ENCODE measurements around the gene LDB2. TPM values are rescaled to one million over a fixed set of nuclear protein-coding genes. Genes with fewer than 3 reads are reported as not detected.

The LDB2 gene
- total RNA-seq, 1 donor from 2014 or later: 3.1 TPM

DNA sequence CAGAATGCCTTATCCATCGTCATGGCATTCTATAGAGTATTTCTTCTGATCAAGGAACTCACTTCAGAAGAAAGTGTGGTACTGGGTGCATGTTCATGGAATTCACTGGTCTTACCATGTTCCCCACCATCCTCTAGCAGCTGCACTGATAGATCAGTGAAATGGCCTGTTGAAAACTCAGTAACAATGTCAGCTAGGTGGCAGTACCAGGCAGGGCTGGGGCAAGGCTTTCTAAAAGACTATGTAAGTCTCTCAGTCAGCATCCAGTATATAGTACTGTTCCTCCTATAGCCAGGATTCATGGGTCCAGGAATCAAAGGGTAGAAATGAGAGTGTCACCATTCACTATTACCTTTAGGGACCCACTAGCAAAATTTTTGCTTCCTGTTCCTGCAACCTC lies 15.8 kb upstream of the LDB2 start:
- Mint-ChIP-seq H3K4me1 (ENCODE audit: low read depth, unreplicated experiment) (peaks cover 16% of the 10 kb centered on the region), H3K9me3 (ENCODE audit: unreplicated experiment) (peaks cover 1% of the 10 kb centered on the region)

DNA sequence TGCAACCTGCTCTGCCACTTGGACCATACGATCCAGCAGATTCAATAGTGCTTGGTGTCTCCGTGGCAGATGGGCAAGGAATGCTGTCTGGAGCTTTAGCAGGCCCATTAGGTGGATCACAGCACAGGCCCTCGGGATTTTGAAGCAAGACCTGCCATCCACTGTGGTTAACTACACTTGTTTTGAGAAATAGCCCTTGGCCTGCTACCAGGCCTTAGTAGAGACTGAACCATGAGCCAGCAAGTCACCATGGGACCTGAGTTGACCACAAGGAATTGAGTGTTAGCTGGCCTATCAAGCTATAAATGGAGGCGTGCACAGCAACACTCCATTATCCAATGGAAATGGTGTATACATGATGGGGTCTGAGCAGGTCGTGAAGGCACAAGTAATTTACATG lies 14.5 kb upstream of the LDB2 start:
- DNase-seq: no peak
- H3K27ac Mint-ChIP-seq (ENCODE audit: unreplicated experiment): no peak overlapping the region
- H3K4me1 Mint-ChIP-seq (ENCODE audit: low read depth, unreplicated experiment): peaks cover 9% of the 10 kb centered on the region
- TF ChIP-seq, protein P1, sequence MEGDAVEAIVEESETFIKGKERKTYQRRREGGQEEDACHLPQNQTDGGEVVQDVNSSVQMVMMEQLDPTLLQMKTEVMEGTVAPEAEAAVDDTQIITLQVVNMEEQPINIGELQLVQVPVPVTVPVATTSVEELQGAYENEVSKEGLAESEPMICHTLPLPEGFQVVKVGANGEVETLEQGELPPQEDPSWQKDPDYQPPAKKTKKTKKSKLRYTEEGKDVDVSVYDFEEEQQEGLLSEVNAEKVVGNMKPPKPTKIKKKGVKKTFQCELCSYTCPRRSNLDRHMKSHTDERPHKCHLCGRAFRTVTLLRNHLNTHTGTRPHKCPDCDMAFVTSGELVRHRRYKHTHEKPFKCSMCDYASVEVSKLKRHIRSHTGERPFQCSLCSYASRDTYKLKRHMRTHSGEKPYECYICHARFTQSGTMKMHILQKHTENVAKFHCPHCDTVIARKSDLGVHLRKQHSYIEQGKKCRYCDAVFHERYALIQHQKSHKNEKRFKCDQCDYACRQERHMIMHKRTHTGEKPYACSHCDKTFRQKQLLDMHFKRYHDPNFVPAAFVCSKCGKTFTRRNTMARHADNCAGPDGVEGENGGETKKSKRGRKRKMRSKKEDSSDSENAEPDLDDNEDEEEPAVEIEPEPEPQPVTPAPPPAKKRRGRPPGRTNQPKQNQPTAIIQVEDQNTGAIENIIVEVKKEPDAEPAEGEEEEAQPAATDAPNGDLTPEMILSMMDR (IDR thresholded peaks at IDR 0.05; ENCODE audit: partially characterized antibody, unreplicated experiment): no peak
- H3K4me3 Mint-ChIP-seq (ENCODE audit: unreplicated experiment): no peak overlapping the region
- H3K36me3 Mint-ChIP-seq (ENCODE audit: unreplicated experiment): no peaks in the 10 kb centered on the region
- no peaks in the 10 kb centered on the region for H3K27me3 Mint-ChIP-seq (ENCODE audit: unreplicated experiment)
- H3K9me3 Mint-ChIP-seq (ENCODE audit: unreplicated experiment): peaks cover 1% of the 10 kb centered on the region

More for the DNA sequence above, 15.8 kb upstream of the LDB2 start:
- Mint-ChIP-seq H3K27ac (ENCODE audit: unreplicated experiment) (no peak overlapping the region), H3K36me3 (ENCODE audit: unreplicated experiment) (no peaks in the 10 kb centered on the region), H3K4me3 (ENCODE audit: unreplicated experiment) (no peak overlapping the region), H3K27me3 (ENCODE audit: unreplicated experiment) (no peaks in the 10 kb centered on the region)
- no peak for DNase-seq
- TF ChIP-seq, protein P1 (IDR thresholded peaks at IDR 0.05; ENCODE audit: partially characterized antibody, unreplicated experiment): no peak

DNA sequence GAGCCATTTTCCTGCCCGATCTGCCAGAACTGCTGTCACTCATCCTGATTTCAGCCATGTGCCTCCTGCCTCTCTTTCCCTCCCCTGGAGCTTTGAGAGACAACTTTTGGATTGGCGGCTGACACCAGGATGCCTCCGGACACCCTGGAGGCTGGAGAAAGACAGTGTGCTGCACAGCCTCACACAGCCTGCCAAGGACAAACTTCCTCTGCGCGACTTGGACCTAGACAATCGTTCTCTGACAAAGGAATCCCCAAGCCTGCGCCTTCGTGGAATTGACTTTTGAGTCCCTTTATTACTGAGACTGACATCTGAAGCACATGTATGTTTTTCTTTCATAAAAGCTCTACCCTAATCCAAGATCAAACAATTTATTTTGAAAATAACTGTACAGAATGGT lies 10.8 kb upstream of the LDB2 start:
- TF ChIP-seq, protein P1 (IDR thresholded peaks at IDR 0.05; ENCODE audit: partially characterized antibody, unreplicated experiment): no peak
- H3K4me1 Mint-ChIP-seq (ENCODE audit: low read depth, unreplicated experiment): peaks cover 9% of the 10 kb centered on the region
- peaks cover 1% of the 10 kb centered on the region for H3K9me3 Mint-ChIP-seq (ENCODE audit: unreplicated experiment)
- DNase-seq: no peak
- no peaks in the 10 kb centered on the region for H3K27me3 Mint-ChIP-seq (ENCODE audit: unreplicated experiment)
- H3K27ac Mint-ChIP-seq (ENCODE audit: unreplicated experiment): no peak overlapping the region
- H3K36me3 Mint-ChIP-seq (ENCODE audit: unreplicated experiment): no peaks in the 10 kb centered on the region
- no peak overlapping the region for H3K4me3 Mint-ChIP-seq (ENCODE audit: unreplicated experiment)

DNA sequence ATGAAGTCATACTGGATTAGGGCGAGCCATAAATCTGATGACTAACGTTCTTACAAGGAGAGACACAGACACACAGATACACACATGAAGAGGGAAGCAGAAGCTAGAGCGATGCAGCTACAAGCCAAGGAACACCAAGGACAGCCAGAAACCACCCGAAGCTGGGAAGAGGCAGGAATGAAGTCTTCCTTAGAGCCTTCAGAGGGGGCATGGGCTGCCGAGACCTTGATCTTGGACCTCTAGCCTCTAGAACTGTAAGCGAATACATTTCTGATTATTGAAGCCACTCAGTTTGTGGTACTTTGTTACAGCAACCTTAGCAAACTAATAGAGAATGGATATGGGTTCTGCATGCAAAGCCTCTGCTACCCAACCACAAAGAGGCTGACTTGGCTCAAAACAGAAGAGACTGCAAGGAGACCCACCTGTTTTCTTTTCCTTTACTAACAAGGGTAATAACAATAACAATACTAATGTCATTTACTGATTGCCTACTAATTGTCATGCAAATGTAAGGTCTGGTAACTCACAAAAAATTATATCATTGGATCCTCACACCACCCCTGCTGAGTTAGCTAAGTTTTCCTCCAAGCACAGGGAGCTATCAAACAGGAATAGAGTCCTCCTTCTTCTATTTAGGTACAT lies 10.1 kb upstream of the LDB2 start:
- Mint-ChIP-seq H3K36me3 (ENCODE audit: unreplicated experiment) (no peaks in the 10 kb centered on the region), H3K27ac (ENCODE audit: unreplicated experiment) (no peak overlapping the region), H3K4me1 (ENCODE audit: low read depth, unreplicated experiment) (peaks cover 9% of the 10 kb centered on the region), H3K27me3 (ENCODE audit: unreplicated experiment) (no peaks in the 10 kb centered on the region), H3K4me3 (ENCODE audit: unreplicated experiment) (no peak overlapping the region), H3K9me3 (ENCODE audit: unreplicated experiment) (peaks cover 1% of the 10 kb centered on the region)
- no peak for DNase-seq
- TF ChIP-seq, protein P1 (IDR thresholded peaks at IDR 0.05; ENCODE audit: partially characterized antibody, unreplicated experiment): no peak

DNA sequence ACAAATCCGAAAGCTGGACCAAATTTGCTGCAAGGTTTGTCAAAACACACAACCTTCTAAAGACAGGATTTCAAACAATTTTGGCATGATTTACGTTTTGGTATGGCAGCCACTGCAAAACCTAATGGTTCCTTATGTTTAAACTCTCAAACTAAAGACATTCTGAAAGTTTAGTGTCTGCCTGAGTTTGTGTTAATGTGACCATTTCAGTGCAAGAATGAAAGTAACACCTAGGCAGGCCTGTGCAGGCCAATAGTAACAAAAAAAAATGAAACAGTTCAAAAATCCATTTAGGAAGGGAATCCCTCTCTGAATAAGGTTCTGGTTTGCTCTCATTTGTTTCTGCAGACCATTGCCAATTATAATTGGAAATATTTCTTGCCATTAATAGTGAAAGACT lies 1.9 kb upstream of the LDB2 start:
- Mint-ChIP-seq H3K4me3 (ENCODE audit: unreplicated experiment) (no peak overlapping the region), H3K27me3 (ENCODE audit: unreplicated experiment) (peaks cover 4% of the 10 kb centered on the region), H3K9me3 (ENCODE audit: unreplicated experiment) (peaks cover 2% of the 10 kb centered on the region), H3K27ac (ENCODE audit: unreplicated experiment) (no peak overlapping the region), H3K4me1 (ENCODE audit: low read depth, unreplicated experiment) (peaks cover 20% of the 10 kb centered on the region), H3K36me3 (ENCODE audit: unreplicated experiment) (no peaks in the 10 kb centered on the region)
- TF ChIP-seq, protein P1 (IDR thresholded peaks at IDR 0.05; ENCODE audit: partially characterized antibody, unreplicated experiment): no peak
- no peak for DNase-seq

Measured in glutamatergic neuron (in vitro differentiated cells).